Body of pancreas (tissue), 4 donors: ENCODE data around the gene ASB13. TPM values are rescaled to one million over a fixed set of nuclear protein-coding genes. Genes with fewer than 3 reads are reported as not detected.

ENCODE experiments used
- ATAC-seq: fragments of 150-250 bp; one replicate; pipeline ENCODE4 v1.9.1; 2016
- DNase-seq, 4 donors: peaks; one replicate each; pipeline ENCODE4 v3.0.0-alpha.2; 2019
- H3K27ac ChIP-seq, 4 donors: fragments of 200-600 bp; sonication (generic); 1 replicate in 3 of 4; 2 replicates in 1 of 4; pipeline versions ENCODE4 v1.5.1 to v1.6.1; 2016 to 2019; ENCODE audit warnings: mild to moderate bottlenecking in 1 of 4, mixed read lengths in 1 of 4, moderate library complexity in 1 of 4
- H3K27me3 ChIP-seq, 2 donors: fragments of 200-600 bp; sonication (generic); one replicate each; pipeline ENCODE4 v1.6.0; 2016; ENCODE audit warnings: mild to moderate bottlenecking in 1 of 2
- H3K36me3 ChIP-seq, 2 donors: fragments of 200-600 bp; sonication (generic); replicated peaks in 1 of 2; 2 replicates each; pipeline ENCODE4 v1.5.1; 2016; ENCODE audit warnings: low read depth in 2 of 2; ENCODE audit not compliant: insufficient read depth in 1 of 2
- H3K4me1 ChIP-seq: fragments of 200-600 bp; sonication (generic); one replicate; pipeline ENCODE4 v1.6.0; 2016
- H3K4me3 ChIP-seq, 2 donors: fragments of 200-600 bp; sonication (generic); 1 replicate in 1 of 2; 2 replicates in 1 of 2; pipeline ENCODE4 v1.5.1; 2016 to 2019
- H3K9me3 ChIP-seq, 3 donors: fragments of 200-600 bp; sonication (generic); 1 replicate in 2 of 3; 2 replicates in 1 of 3; pipeline ENCODE4 v1.5.1; 2016
- POLR2A ChIP-seq, 3 donors: fragments of 450-650 bp; IDR thresholded peaks; one replicate each; pipeline ENCODE4 v1.6.1; 2016; ENCODE audit warnings: antibody characterized with exemption in 3 of 3, mild to moderate bottlenecking in 2 of 3
- WGBS, 2 donors: methylation state at CpG; one replicate each; pipeline ENCODE4 v1.1.5; 2017; 5-methylcytosine and 5-hydroxymethylcytosine counted together
- intact Hi-C: fragments of 100-400 bp; cut with DNase I; formaldehyde crosslinking; loops from one replicate; pipeline ENCODE4 v1.15.1; 2023
- total RNA-seq, 2 donors: library from RNA; depleted of rRNA; stranded (reverse); fragments of >200 nt; gene quantifications; one replicate each; pipeline ENCODE4 v1.1.0, GENCODE V29; 2016
- TF ChIP-seq, protein P1 (sequence below), 7 experiments: fragments of 450-650 bp in 4 of 7; fragments of 200-600 bp in 3 of 7; sonication (generic) in 3 of 7; IDR thresholded peaks; one replicate each; pipeline ENCODE4 v1.5.1; 2016 to 2019; ENCODE audit warnings: antibody characterized with exemption in 7 of 7

ASB13 gene
- total RNA-seq, 2 donors from 2014 or later = 7.6 to 15.0 TPM

- 85 to 92% methylated on average over 7 of the region's 7 CpGs for WGBS, 2 donors
- intact Hi-C loops = no loop called here
- no peaks in the 10 kb centered on the region for H3K9me3 ChIP-seq
- DNase-seq (no peak), ATAC-seq (no peak)
- H3K27ac ChIP-seq = no peak overlapping the region
- TF ChIP-seq POLR2A (IDR thresholded peaks at IDR 0.05) = no peak
- TF ChIP-seq, protein P1, sequence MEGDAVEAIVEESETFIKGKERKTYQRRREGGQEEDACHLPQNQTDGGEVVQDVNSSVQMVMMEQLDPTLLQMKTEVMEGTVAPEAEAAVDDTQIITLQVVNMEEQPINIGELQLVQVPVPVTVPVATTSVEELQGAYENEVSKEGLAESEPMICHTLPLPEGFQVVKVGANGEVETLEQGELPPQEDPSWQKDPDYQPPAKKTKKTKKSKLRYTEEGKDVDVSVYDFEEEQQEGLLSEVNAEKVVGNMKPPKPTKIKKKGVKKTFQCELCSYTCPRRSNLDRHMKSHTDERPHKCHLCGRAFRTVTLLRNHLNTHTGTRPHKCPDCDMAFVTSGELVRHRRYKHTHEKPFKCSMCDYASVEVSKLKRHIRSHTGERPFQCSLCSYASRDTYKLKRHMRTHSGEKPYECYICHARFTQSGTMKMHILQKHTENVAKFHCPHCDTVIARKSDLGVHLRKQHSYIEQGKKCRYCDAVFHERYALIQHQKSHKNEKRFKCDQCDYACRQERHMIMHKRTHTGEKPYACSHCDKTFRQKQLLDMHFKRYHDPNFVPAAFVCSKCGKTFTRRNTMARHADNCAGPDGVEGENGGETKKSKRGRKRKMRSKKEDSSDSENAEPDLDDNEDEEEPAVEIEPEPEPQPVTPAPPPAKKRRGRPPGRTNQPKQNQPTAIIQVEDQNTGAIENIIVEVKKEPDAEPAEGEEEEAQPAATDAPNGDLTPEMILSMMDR (IDR thresholded peaks at IDR 0.05) = no peak
- no peaks in the 10 kb centered on the region for H3K27me3 ChIP-seq
- peaks cover 0 to 2% of the 10 kb centered on the region in 2 donors for H3K36me3 ChIP-seq
- no peak overlapping the region for H3K4me3 ChIP-seq
- H3K4me1 ChIP-seq = peaks cover 42% of the 10 kb centered on the region
Observed at GRCh38 chr10:5634918-5635317, 31.5 kb downstream of the ASB13 start.

DNA sequence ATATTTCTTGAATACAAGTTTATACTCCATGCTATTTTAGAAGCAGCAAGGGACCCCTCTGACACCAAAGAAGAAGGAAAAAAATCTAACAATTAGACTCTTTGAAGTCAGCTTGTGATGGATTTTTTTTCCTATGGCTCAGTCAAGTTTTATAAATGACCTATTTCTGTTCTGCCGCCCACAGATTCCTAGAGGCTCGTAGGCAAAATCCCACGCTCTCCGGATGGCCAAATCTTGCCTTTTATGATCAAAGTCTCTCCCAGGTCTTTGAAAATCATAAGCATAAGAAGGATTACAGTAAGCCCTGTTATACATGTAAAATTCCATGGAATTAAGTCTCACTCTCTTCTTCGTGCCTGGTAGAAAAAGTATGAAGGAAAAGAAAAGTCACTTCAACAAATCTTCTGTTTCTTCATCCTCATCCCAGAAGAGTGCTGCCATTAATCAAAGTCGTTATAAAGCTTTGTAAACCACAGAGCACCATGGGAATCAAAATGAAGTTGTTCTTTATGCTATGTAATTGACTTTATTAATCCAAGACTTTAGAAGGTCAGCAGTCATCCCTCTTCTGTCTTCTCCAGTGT is 33.1 kb downstream of the ASB13 start:
- H3K27me3 ChIP-seq = no peaks in the 10 kb centered on the region
- intact Hi-C loops = no loop called here

GRCh38 chr10:5632446-5632845 is 33.9 kb downstream of the ASB13 start:
- Histone ChIP-seq H3K36me3 (no peaks in the 10 kb centered on the region), H3K27me3 (no peaks in the 10 kb centered on the region), H3K27ac (peak overlapping the region; percentile 87 to 97 (median 90)), H3K9me3 (no peaks in the 10 kb centered on the region), H3K4me1 (peaks cover 65% of the 10 kb centered on the region), H3K4me3 (no peak overlapping the region)
- intact Hi-C loops = no loop called here
- ATAC-seq = peak; percentile 80
- peak; percentile 83 to 93 (median 88) for DNase-seq
- WGBS, 2 donors = 14 to 18% methylated on average over 4 of the region's 4 CpGs
- TF ChIP-seq, protein P1 (IDR thresholded peaks at IDR 0.05) = no peak
- TF ChIP-seq POLR2A (IDR thresholded peaks at IDR 0.05) = peak in 2 of 3 donors; percentile 52 to 56

More for the DNA sequence above, 33.1 kb downstream of the ASB13 start:
- Histone ChIP-seq H3K4me3 (no peak overlapping the region), H3K27ac (peak overlapping the region; percentile 87 to 97 (median 90)), H3K9me3 (no peaks in the 10 kb centered on the region), H3K36me3 (no peaks in the 10 kb centered on the region), H3K4me1 (peaks cover 57% of the 10 kb centered on the region)
- 72 to 75% methylated on average over 6 of the region's 6 CpGs for WGBS, 2 donors
- TF ChIP-seq, protein P1 (IDR thresholded peaks at IDR 0.05) = no peak
- TF ChIP-seq POLR2A (IDR thresholded peaks at IDR 0.05) = no peak
- no peak for DNase-seq
- no peak for ATAC-seq

GRCh38 chr10:5631936-5632335 is 34.5 kb downstream of the ASB13 start:
- peak in 1 of 3 donors; percentile 18 for TF ChIP-seq POLR2A (IDR thresholded peaks at IDR 0.05)
- TF ChIP-seq, protein P1 (IDR thresholded peaks at IDR 0.05) = peak in 1 of 7 experiments; percentile 16
- 19 to 36% methylated on average over 10 of the region's 10 CpGs for WGBS, 2 donors
- Histone ChIP-seq H3K27me3 (no peaks in the 10 kb centered on the region), H3K4me1 (peaks cover 70% of the 10 kb centered on the region), H3K9me3 (no peaks in the 10 kb centered on the region), H3K4me3 (no peak overlapping the region), H3K36me3 (no peaks in the 10 kb centered on the region), H3K27ac (peak overlapping the region; percentile 87 to 97 (median 90))
- intact Hi-C loops = no loop called here
- peak; percentile 87 to 93 (median 90) for DNase-seq
- ATAC-seq = peak; percentile 77

- DNase-seq = no peak
- Histone ChIP-seq H3K27me3 (no peaks in the 10 kb centered on the region), H3K9me3 (no peaks in the 10 kb centered on the region), H3K36me3 (no peaks in the 10 kb centered on the region), H3K4me1 (peaks cover 89% of the 10 kb centered on the region), H3K27ac (peak overlapping the region in 3 of 4 donors; percentile 17 to 87 (median 84)), H3K4me3 (no peak overlapping the region)
- 88 to 94% methylated on average over 8 of the region's 8 CpGs for WGBS, 2 donors
- ATAC-seq = no peak
- TF ChIP-seq POLR2A (IDR thresholded peaks at IDR 0.05) = no peak
- TF ChIP-seq, protein P1 (IDR thresholded peaks at IDR 0.05) = no peak
- intact Hi-C loops = no loop called here
Observed at GRCh38 chr10:5630112-5630436, 36.3 kb downstream of the ASB13 start.
